Measurements from ENCODE around the gene EVL. TPM values are rescaled to one million over a fixed set of nuclear protein-coding genes. Genes with fewer than 3 reads are reported as not detected.

EVL gene
- total and polyA plus RNA-seq, 2 of the 8 experiments (the other 6 are each of a cell fraction or from before 2014, with no cell fraction given) = 30.7 to 64.6 TPM

DNA sequence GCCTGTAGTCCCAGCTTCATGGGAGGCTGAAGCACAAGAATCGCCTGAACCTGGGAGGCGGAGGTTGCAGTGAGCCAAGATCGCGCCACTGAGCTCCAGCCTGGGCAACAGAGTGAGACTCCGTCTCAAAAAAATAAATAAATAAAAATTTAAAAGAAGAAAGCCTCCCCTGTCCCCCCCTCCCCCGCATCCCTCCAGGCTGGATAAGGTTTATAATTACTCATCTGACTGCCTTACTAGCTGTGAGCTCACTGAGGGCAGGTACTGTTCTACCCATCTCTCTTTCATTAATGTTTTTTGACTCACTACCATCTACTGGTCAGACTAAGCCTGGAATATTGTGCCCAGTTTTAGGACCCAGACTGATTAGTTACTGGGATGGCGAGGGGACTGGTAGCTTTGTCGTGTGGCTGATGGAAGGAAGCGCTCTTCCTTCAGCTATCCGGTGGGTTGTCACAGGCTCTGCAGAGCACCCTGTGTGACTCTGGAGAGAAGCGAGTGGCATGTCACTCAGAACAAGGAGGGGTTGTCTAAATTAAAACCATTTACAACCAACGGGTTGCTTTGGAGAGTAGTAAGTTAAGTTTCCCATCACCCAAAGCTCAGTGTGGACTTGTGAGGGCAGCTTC is 16.9 kb downstream of the EVL start (continued):
- TF ChIP-seq, protein P1, sequence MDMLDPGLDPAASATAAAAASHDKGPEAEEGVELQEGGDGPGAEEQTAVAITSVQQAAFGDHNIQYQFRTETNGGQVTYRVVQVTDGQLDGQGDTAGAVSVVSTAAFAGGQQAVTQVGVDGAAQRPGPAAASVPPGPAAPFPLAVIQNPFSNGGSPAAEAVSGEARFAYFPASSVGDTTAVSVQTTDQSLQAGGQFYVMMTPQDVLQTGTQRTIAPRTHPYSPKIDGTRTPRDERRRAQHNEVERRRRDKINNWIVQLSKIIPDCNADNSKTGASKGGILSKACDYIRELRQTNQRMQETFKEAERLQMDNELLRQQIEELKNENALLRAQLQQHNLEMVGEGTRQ (IDR thresholded peaks at IDR 0.05; ENCODE audit: low read length) = no peak
- TF ChIP-seq KDM5A (IDR thresholded peaks at IDR 0.05; ENCODE audit: low read length) (no peak), TAF7 (optimal IDR thresholded peaks at IDR 0.05; ENCODE audit: borderline replicate concordance, low read depth, low read length) (no peak)

Measured in H1 (cell line).